K562 (cell line): ENCODE results near the gene ROM1. TPM values are rescaled to one million over a fixed set of nuclear protein-coding genes. Genes with fewer than 3 reads are reported as not detected.
A peak's percentile ranks its signal among the peaks of the same experiment; 100 is the strongest.

Source experiments
- DNMT1 ChIP-seq: fragments of 450-650 bp; IDR thresholded peaks from 2 replicates; pipeline ENCODE4 v1.6.1; 2016; ENCODE audit warnings: antibody characterized with exemption, mild to moderate bottlenecking
- E4F1 ChIP-seq: fragments of 250-450 bp; sonication (Bioruptor Pico); IDR thresholded peaks from 2 replicates; pipeline ENCODE4 v1.5.0; 2021; ENCODE audit warnings: mild to moderate bottlenecking, borderline replicate concordance
- EHMT2 ChIP-seq: fragments of 450-650 bp; IDR thresholded peaks from 2 replicates; pipeline ENCODE4 v1.6.1; 2018; ENCODE audit warnings: antibody characterized with exemption
- EP400 ChIP-seq: fragments of 450-650 bp; IDR thresholded peaks from 2 replicates; pipeline ENCODE4 v1.6.1; 2017; ENCODE audit warnings: antibody characterized with exemption, mild to moderate bottlenecking, moderate library complexity
- EZH2 ChIP-seq: IDR thresholded peaks from 2 replicates; pipeline ENCODE4 v1.6.1; 2012; ENCODE audit warnings: low read depth, mild to moderate bottlenecking, inconsistent platforms, low read length, borderline replicate concordance
- FOXJ2 ChIP-seq: fragments of 200-800 bp; sonication (Bioruptor generic); IDR thresholded peaks from 2 replicates; pipeline ENCODE4 v1.6.1; 2016; ENCODE audit warnings: missing genetic modification characterization, missing compliant biosample characterization
- GABPB2 ChIP-seq: fragments of 250-450 bp; sonication (Bioruptor Pico); conservative IDR thresholded peaks from 2 replicates; pipeline ENCODE4 v1.5.1; 2021; ENCODE audit warnings: mild to moderate bottlenecking
- GATAD2A ChIP-seq: fragments of 450-650 bp; IDR thresholded peaks from 2 replicates; pipeline ENCODE4 v1.6.1; 2017
- LARP7 ChIP-seq: fragments of 450-650 bp; IDR thresholded peaks from 2 replicates; pipeline ENCODE4 v1.6.1; 2016
- MTA1 ChIP-seq: fragments of 450-650 bp; IDR thresholded peaks from 2 replicates; pipeline ENCODE4 v1.6.1; 2017; ENCODE audit warnings: borderline replicate concordance
- NFYB ChIP-seq: IDR thresholded peaks from 2 replicates; pipeline ENCODE4 v1.6.1; 2011; ENCODE audit warnings: mild to moderate bottlenecking, moderate library complexity; ENCODE audit not compliant: insufficient read length; ENCODE audit errors: extremely low read depth
- NR0B1 ChIP-seq: fragments of 450-650 bp; IDR thresholded peaks from one replicate; pipeline ENCODE4 v1.6.1; 2018; ENCODE audit warnings: mild to moderate bottlenecking, moderate library complexity; ENCODE audit not compliant: partially characterized antibody
- PTTG1 ChIP-seq: fragments of 450-650 bp; IDR thresholded peaks from 2 replicates; pipeline ENCODE4 v1.6.1; 2016; ENCODE audit warnings: low read depth, mild to moderate bottlenecking, missing genetic modification characterization, missing compliant biosample characterization
- PYGO2 ChIP-seq: fragments of 450-650 bp; IDR thresholded peaks from 2 replicates; pipeline ENCODE4 v1.6.1; 2016; ENCODE audit warnings: mild to moderate bottlenecking, missing genetic modification characterization, moderate library complexity, missing compliant biosample characterization
- SMC3 ChIP-seq: conservative IDR thresholded peaks from 2 replicates; pipeline ENCODE4 v1.6.1; 2011; ENCODE audit warnings: low read depth, low read length, improper control_type of control experiment; ENCODE audit not compliant: insufficient read depth
- TCF15 ChIP-seq: fragments of 250-450 bp; sonication (Bioruptor Pico); IDR thresholded peaks from 2 replicates; pipeline ENCODE4 v1.8.0; 2022; ENCODE audit warnings: moderate library complexity, mild to moderate bottlenecking, inconsistent platforms
- ZC3H11A ChIP-seq: IDR thresholded peaks from 2 replicates; pipeline ENCODE4 v1.6.1; 2012; ENCODE audit warnings: low read depth, low read length, improper control_type of control experiment
- ZNF217 ChIP-seq: sonication (generic); formaldehyde crosslinking; IDR thresholded peaks from 2 replicates; pipeline ENCODE4 v1.8.0; 2022; ENCODE audit warnings: mild to moderate bottlenecking, missing genetic modification reagents
- ZNF23 ChIP-seq: fragments of 250-450 bp; sonication (Bioruptor Pico); IDR thresholded peaks from 2 replicates; pipeline ENCODE4 v1.4.0; 2020; ENCODE audit warnings: mild to moderate bottlenecking
- ZNF316 ChIP-seq: fragments of 450-650 bp; IDR thresholded peaks from 2 replicates; pipeline ENCODE4 v1.6.1; 2016
- ZNF395 ChIP-seq: fragments of 200-800 bp; sonication (Bioruptor generic); IDR thresholded peaks from 2 replicates; pipeline ENCODE4 v1.6.1; 2017; ENCODE audit warnings: missing genetic modification characterization, missing compliant biosample characterization
- ZNF764 ChIP-seq: fragments of 250-450 bp; sonication (Bioruptor Pico); IDR thresholded peaks from 2 replicates; pipeline ENCODE4 v1.4.0; 2020; ENCODE audit warnings: low read depth, mild to moderate bottlenecking, moderate library complexity
- ZNF77 ChIP-seq: fragments of 250-450 bp; sonication (Bioruptor Pico); IDR thresholded peaks from 2 replicates; pipeline ENCODE4 v1.5.0; 2020
- ZNF780A ChIP-seq: fragments of 250-450 bp; sonication (Bioruptor Pico); IDR thresholded peaks from 2 replicates; pipeline ENCODE4 v1.5.0; 2021; ENCODE audit warnings: mild to moderate bottlenecking
- polyA plus RNA-seq, 8 experiments: library from polyadenylated mRNA; depleted of rRNA in 4 of 8; stranded (reverse) in 5 of 8; unstranded in 3 of 8; fragments of >200 nt; fragmentation: Nextera tagmentation in 2 of 8; fragmentation: Illumina TruSeq in 1 of 8; extraction: Ambion mirVana in 2 of 8; extraction: Trizol in 1 of 8; gene quantifications; 2 replicates each; pipeline versions ENCODE4 v1.2.1 to v1.2.3, GENCODE V29; 2011 to 2014; ENCODE audit warnings: inconsistent platforms in 1 of 8, missing spikeins in 1 of 8
- total RNA-seq, 7 experiments: library from RNA; depleted of rRNA in 6 of 7; stranded (reverse); fragments of >200 nt in 6 of 7; fragmentation: Illumina TruSeq in 2 of 7; extraction: Trizol in 2 of 7; gene quantifications; 2 replicates each; pipeline versions ENCODE4 v1.2.1 to v1.2.3, GENCODE V29; 2011 to 2021; ENCODE audit warnings: low replicate concordance in 1 of 7

The ROM1 gene
- total and polyA plus RNA-seq, 9 of the 15 experiments (the other 6 are each of a cell fraction or from before 2014, with no cell fraction given), result 0.75 to 4.0 (median 2.6) TPM

GRCh38 chr11:62645946-62646824, 33.1 kb downstream of the ROM1 start, which contains the start of gene GANAB (continued):
- peak; percentile 56 for TF ChIP-seq NFYB
- TF ChIP-seq PTTG1, result no peak
- 0 out of 2 replicates have a peak, but pooled peaks have one; percentile 8 for TF ChIP-seq SMC3
- TF ChIP-seq ZNF77, result no peak
- no peak for TF ChIP-seq TCF15
- TF ChIP-seq EHMT2, result no peak
- no peak for TF ChIP-seq ZNF23 (CRISPR knock-in tag)
- TF ChIP-seq FOXJ2 (tag), result no peak; the same call in 1 of the 2 replicates
- no peak for TF ChIP-seq ZNF764 (CRISPR knock-in tag)
- TF ChIP-seq ZNF395 (CRISPR knock-in tag), result 0 out of 2 replicates have a peak, but pooled peaks have one; percentile 18
- TF ChIP-seq GABPB2 (CRISPR knock-in tag), result no peak
- TF ChIP-seq ZC3H11A, result no peak
- TF ChIP-seq NR0B1, result no peak
- TF ChIP-seq ZNF780A (CRISPR knock-in tag), result no peak
- TF ChIP-seq GATAD2A, result no peak
- TF ChIP-seq E4F1 (CRISPR knock-in tag), result no peak
- no peak for TF ChIP-seq ZNF217 (CRISPR knock-in tag)
- no peak for TF ChIP-seq DNMT1
- TF ChIP-seq MTA1, result no peak
- no peak for TF ChIP-seq PYGO2 (tag)
- no peak for TF ChIP-seq EZH2
- TF ChIP-seq EP400, result peak; percentile 88
- no peak for TF ChIP-seq ZNF316
- TF ChIP-seq LARP7, result no peak
